ENCODE measurements around the gene APOL2.
"Not testable (repeated sequence)": the region's sequence is repeated elsewhere in the genome, so short reads cannot be mapped to it uniquely, and the experiment has no call there.

The APOL2 gene, protein sequence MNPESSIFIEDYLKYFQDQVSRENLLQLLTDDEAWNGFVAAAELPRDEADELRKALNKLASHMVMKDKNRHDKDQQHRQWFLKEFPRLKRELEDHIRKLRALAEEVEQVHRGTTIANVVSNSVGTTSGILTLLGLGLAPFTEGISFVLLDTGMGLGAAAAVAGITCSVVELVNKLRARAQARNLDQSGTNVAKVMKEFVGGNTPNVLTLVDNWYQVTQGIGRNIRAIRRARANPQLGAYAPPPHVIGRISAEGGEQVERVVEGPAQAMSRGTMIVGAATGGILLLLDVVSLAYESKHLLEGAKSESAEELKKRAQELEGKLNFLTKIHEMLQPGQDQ

DNA sequence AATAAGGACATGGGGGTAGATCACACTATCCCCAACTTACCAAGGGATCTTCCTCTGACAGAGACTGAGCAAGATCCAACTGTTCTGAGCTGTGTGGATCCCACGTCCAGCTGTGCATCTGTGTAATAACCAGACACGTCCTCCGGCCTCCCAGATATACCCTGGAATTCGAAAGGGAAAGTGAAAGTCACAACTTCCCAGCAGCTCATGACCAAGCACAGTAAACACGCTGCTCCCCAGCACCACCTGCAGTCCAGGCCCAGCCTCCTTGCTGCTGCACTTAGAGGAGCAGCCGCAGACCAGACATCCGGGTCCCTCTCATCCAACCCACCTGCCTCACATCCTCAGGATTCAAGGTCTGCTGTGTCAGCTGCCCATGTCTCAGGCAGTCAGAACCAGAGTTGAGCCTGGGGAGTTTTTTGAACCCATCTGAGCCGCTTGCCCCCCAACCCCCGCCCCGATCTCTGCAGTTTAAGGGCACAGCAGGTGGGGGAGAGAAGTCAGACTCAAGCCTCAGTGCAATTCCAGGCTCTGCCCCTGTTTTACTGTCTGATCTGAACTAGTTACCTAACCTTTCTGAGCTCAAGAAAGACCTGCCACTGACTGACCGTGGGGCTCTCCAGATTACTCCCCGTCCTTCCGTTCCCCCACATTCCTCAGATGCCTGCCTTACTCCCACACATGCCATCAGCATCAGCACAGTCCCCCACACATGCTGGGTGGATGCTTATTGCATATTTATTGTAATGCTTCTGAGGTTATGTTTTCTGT lies at the start of gene APOL2:
APOL2 (minus strand) TSS at position 127 of the 771 bp plus-strand sequence. CDS start 6,365 bp downstream, outside the sequence.
- DNase-seq (ENCODE audit: low read depth in 2 of 2, low spot score in 1 of 2), result peak; percentile 70

GRCh38 chr22:36288571-36289405 lies 49.5 kb upstream of the APOL2 start:
- no peak for DNase-seq (ENCODE audit: low read depth in 2 of 2, low spot score in 1 of 2)

GRCh38 chr22:36287881-36288515 lies 48.7 kb upstream of the APOL2 start:
- DNase-seq (ENCODE audit: low read depth in 2 of 2, low spot score in 1 of 2), result no peak

- peak in 1 of 2 donors; percentile 27 for DNase-seq (ENCODE audit: low read depth in 2 of 2, low spot score in 1 of 2)
Measured at GRCh38 chr22:36286096-36286957, 47.0 kb upstream of the APOL2 start.

- no peak for DNase-seq (ENCODE audit: low read depth in 2 of 2, low spot score in 1 of 2)
Measured at GRCh38 chr22:36285545-36285944, 46.2 kb upstream of the APOL2 start.

- DNase-seq (ENCODE audit: low read depth in 2 of 2, low spot score in 1 of 2), result no peak
Measured at GRCh38 chr22:36285017-36285416, 45.7 kb upstream of the APOL2 start.

DNA sequence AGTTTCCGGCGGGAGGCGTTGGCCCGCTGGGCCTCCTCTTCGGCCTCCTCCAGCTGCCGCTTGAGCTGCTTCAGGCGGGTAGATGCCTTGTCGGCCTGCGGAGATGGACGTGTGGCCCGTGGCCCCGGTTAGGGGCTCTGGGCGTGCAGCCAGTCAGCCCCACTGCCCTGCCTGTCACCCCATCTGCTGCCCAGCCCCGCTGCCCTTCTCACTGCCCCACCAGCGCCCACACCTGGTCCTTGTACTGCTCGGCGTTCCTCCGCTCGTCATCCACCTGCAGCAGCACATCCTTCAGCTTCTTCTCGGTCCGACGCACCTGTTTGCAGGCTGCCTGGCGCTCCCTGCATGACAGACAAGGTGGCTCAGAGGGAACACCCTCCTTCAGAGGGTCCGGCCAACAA lies 44.8 kb upstream of the APOL2 start:
- DNase-seq (ENCODE audit: low read depth in 2 of 2, low spot score in 1 of 2), result no peak

DNA sequence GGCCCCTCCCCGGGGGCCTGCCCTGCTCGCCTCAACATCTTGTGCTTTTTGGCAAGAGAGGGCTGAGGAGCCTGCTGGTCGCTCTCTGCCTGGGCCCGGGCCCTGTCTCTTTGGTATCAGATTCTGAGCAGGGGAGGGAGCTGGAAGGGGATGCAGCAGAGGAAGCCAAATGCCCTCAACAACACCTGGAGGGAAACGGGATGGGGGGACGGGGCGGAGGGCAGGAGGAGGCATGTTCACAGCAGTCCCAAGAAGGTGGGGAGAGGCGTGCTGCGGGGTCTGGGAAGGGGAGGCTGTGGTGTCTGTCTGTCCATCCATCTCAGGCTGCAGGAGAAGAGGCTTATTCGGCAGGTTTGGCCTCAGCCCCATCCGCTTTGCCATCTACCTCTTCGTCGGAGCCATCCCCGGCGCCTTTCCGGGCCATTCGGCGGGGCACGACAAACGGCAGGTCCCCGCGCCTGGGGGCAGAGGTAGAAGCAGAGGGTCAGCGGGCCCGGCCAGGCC lies 43.1 kb upstream of the APOL2 start:
- no peak for DNase-seq (ENCODE audit: low read depth in 2 of 2, low spot score in 1 of 2)

DNA sequence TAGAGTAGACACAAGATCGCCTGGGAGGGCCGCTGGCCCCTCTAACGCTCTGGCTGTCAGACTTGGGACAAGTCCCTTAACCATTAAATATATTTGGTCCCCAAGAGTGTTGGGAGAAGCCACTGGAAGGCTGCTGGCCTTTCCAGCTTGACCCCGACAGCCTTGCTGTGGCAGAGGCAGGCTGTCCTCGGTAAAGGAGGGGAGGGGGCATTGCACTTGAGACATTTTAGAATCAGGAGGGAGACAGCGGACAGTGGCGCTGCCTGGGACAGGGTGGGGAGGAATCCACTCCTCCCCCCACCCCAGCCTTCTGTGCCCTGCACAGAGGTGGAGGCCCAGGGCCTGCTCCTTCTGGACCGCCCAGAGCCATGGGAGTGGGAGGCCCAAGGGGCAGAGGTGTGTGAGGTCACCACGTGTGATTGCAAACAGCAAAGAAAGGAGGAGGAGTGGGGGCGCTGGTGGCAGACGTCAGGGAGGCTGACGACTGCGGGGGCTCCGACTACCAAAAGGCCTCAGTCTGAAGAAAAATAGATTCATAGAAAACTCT lies 42.5 kb upstream of the APOL2 start:
- no peak for DNase-seq (ENCODE audit: low read depth in 2 of 2, low spot score in 1 of 2)

DNA sequence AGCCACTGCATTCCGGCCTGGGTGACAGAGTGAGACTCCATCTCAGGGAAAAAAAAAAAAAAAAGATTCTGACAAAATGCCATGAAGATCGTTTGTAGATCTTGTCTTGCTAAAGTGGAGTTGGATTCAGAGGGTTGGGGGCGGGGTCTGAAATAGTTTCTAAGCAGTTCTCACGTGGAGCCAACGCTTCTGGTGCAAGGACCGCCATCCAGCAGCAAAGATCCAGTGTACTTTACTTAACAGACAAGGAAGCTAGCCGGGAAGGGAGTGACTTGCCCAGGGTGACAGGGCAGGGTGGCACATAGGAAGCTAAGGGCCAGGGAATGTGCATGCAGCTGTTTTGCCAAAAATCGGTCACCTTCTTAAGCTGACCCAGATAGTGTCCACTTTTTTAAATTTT lies 41.1 kb upstream of the APOL2 start:
- DNase-seq (ENCODE audit: low read depth in 2 of 2, low spot score in 1 of 2), result no peak

DNA sequence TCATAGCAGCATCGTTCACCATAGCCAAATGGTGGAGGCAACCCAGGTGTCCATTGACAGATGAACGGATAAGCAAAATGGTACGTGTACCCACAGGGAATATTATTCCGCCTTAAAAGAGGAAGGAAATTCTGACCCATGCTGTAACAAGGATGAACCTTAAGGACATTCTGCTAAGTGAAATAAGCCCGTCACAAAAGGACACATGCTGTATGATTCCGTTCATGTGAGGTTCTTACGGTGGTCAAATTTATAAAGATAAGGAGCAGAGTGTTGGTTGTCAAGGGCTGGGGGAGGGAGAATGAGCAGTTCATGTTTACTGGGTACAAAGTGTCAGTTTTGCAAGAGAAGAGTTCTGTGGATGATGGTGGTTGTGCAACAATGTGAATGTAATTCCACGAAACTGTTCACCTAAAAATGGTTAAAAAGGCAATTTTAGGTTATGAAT lies 39.9 kb upstream of the APOL2 start:
- no peak for DNase-seq (ENCODE audit: low read depth in 2 of 2, low spot score in 1 of 2)

- DNase-seq (ENCODE audit: low read depth in 2 of 2, low spot score in 1 of 2), result peak; percentile 35 to 43
Measured at GRCh38 chr22:36277482-36278291, 38.4 kb upstream of the APOL2 start.

DNA sequence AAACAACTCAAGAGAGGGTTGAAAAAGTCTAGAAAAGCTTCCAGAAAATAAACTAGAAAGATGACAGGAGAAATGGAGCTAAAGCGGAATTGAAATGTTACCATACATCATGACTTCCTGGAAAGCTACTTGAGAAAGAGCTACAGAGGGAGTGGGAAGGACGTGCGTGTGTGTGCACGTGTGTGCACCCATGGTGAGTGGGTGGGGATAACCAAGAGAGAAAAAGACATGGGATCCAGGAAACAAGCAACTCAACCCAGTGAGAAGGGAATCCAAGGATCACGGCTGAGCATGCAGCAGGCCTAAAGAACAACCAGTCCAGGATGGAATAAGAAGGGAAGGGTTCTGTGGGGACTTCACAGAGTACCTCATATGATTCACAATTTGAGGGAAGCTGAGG lies 35.2 kb upstream of the APOL2 start:
- no peak for DNase-seq (ENCODE audit: low read depth in 2 of 2, low spot score in 1 of 2)

GRCh38 chr22:36271951-36272350 lies 32.6 kb upstream of the APOL2 start:
- DNase-seq (ENCODE audit: low read depth in 2 of 2, low spot score in 1 of 2), result not testable (repeated sequence)

DNA sequence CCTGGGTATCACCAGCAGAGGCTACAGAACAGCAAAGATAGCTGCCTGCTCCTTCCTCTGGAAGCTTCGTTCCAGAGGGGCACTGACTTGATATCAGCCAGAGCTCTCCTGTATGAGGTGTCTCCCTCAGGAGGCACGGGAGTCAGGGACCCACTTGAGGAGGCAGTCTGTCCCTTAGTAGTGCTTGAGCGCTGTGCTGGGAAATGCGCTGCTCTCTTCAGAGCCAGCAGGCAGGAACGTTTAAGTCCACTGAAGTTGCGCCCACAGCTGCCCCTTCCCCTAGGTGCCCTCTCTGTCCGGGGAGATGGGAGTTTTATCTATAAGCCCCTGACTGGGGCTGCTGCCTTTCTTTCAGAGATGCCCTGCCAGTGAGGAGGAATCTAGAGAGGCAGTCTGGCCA lies 31.9 kb upstream of the APOL2 start:
- DNase-seq (ENCODE audit: low read depth in 2 of 2, low spot score in 1 of 2), result not testable (repeated sequence)

DNA sequence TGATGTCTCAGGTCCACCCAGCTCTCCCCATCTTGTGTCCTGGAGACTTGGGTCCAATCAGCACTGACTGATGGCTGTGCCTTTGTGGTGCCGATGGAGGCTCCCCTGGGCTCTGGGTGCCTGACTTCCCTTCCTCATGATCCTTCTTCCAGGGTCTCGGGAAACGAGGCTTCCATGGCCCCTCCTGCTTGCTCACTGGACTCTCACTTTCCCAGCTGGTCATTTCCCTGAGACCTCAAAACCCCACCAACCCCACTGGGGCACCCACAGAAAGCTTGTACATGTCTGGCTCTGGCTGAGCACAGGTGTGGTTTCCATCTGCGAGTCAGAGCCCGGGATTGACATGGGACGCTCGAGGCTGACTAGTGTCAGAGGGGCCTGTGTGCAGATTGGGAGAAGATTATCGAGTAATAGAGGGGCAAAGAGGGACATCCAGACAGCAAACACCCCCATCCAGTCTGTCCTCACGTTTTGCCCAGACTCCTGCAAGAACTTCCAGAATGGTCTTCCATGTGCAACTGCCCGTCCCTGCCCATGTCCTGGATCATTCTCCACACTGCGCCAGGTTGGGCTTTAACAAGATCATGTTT lies 28.7 kb upstream of the APOL2 start:
- no peak for DNase-seq (ENCODE audit: low read depth in 2 of 2, low spot score in 1 of 2)

DNA sequence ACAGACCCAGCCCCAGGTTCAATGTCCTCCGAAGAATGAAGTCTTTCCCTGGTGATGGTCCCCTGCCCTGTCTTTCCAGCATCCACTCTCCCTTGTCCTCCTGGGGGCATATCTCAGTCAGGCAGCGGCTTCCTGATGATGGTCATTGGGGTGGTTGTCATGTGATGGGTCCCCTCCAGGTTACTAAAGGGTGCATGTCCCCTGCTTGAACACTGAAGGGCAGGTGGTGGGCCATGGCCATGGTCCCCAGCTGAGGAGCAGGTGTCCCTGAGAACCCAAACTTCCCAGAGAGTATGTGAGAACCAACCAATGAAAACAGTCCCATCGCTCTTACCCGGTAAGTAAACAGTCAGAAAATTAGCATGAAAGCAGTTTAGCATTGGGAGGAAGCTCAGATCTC lies 27.7 kb upstream of the APOL2 start:
- DNase-seq (ENCODE audit: low read depth in 2 of 2, low spot score in 1 of 2), result no peak

- not testable (repeated sequence) for DNase-seq (ENCODE audit: low read depth in 2 of 2, low spot score in 1 of 2)
Measured at GRCh38 chr22:36263886-36264664, 24.7 kb upstream of the APOL2 start.

All from stimulated activated CD8-positive, alpha-beta memory T cell treated with anti-CD3 and anti-CD28 coated beads, Interleukin-4, amount 100 ng/mL, for 4 hours (primary cell).